Measurements from ENCODE around the gene MMP24OS. TPM values are rescaled to one million over a fixed set of nuclear protein-coding genes. Genes with fewer than 3 reads are reported as not detected.
A peak's percentile ranks its signal among the peaks of the same experiment; 100 is the strongest.

The MMP24OS gene
- total RNA-seq, 1 donor from 2014 or later, result 87.6 TPM

- DNase-seq (ENCODE audit: low spot score), result no peak
These were observed 14.0 kb upstream of the MMP24OS start, which contains the start of gene FAM83C for GRCh38 chr20:35291654-35292503. Gene FAM83C, minus strand, starts transcription at chr20:35292425. Its CDS starts 121 bp downstream, at chr20:35292304.

GRCh38 chr20:35290887-35291417, 13.0 kb upstream of the MMP24OS start:
- no peak for DNase-seq (ENCODE audit: low spot score)

- no peak for DNase-seq (ENCODE audit: low spot score)
These were observed 12.4 kb upstream of the MMP24OS start for GRCh38 chr20:35290186-35290886.

GRCh38 chr20:35288325-35289060, 10.6 kb upstream of the MMP24OS start:
- DNase-seq (ENCODE audit: low spot score), result no peak

GRCh38 chr20:35287509-35288324, 9.8 kb upstream of the MMP24OS start:
- no peak for DNase-seq (ENCODE audit: low spot score)

GRCh38 chr20:35286899-35287508, 9.1 kb upstream of the MMP24OS start:
- no peak for DNase-seq (ENCODE audit: low spot score)

GRCh38 chr20:35286077-35286898, 8.4 kb upstream of the MMP24OS start:
- no peak for DNase-seq (ENCODE audit: low spot score)

- DNase-seq (ENCODE audit: low spot score), result no peak
These were observed 7.8 kb upstream of the MMP24OS start for GRCh38 chr20:35285806-35286076.

- no peak for DNase-seq (ENCODE audit: low spot score)
These were observed 7.3 kb upstream of the MMP24OS start for GRCh38 chr20:35284992-35285805.

- DNase-seq (ENCODE audit: low spot score), result peak; percentile 93
These were observed 6.5 kb upstream of the MMP24OS start, which contains the start of gene EIF6 for GRCh38 chr20:35284267-35284991. Gene EIF6, minus strand, starts transcription at chr20:35284772. Its CDS starts 285 bp downstream, at chr20:35284487.

GRCh38 chr20:35283441-35284266, 5.7 kb upstream of the MMP24OS start:
- DNase-seq (ENCODE audit: low spot score), result no peak

- DNase-seq (ENCODE audit: low spot score), result no peak
These were observed 3.7 kb upstream of the MMP24OS start for GRCh38 chr20:35281506-35282101.

GRCh38 chr20:35280523-35280922, 2.6 kb upstream of the MMP24OS start:
- DNase-seq (ENCODE audit: low spot score), result no peak

GRCh38 chr20:35279533-35280174, 1.7 kb upstream of the MMP24OS start:
- DNase-seq (ENCODE audit: low spot score), result no peak

GRCh38 chr20:35279040-35279439, 1.1 kb upstream of the MMP24OS start:
- DNase-seq (ENCODE audit: low spot score), result no peak

GRCh38 chr20:35277127-35277526, 795 bp downstream of the MMP24OS start:
- DNase-seq (ENCODE audit: low spot score), result no peak
